ENCODE data around the gene PAGR1. TPM values are rescaled to one million over a fixed set of nuclear protein-coding genes. Genes with fewer than 3 reads are reported as not detected.

PAGR1 gene
- total and polyA plus RNA-seq, 2 of the 13 experiments (the other 11 are each of a cell fraction or from before 2014, with no cell fraction given): 9.8 to 66.4 TPM

GRCh38 chr16:29806641-29807425, 9.1 kb upstream of the PAGR1 start (continued):
- TF ChIP-seq MLXIP (CRISPR knock-in tag; IDR thresholded peaks at IDR 0.05; ENCODE audit: borderline replicate concordance) (no peak), MXD3 (CRISPR knock-in tag; IDR thresholded peaks at IDR 0.05) (no peak), JUND (CRISPR knock-in tag; IDR thresholded peaks at IDR 0.05) (0 out of 2 replicates have a peak, but pooled peaks have one; percentile 21), DMAP1 (CRISPR knock-in tag; IDR thresholded peaks at IDR 0.05) (no peak), ZNF18 (CRISPR knock-in tag; IDR thresholded peaks at IDR 0.05; ENCODE audit: insufficient replicate concordance) (no peak), MXD4 (CRISPR knock-in tag; IDR thresholded peaks at IDR 0.05) (no peak), ZSCAN31 (CRISPR knock-in tag; IDR thresholded peaks at IDR 0.05; ENCODE audit: low read depth) (no peak; the same call in 1 of the 2 replicates), MYNN (CRISPR knock-in tag; IDR thresholded peaks at IDR 0.05; ENCODE audit: low read depth) (no peak), GPN1 (CRISPR knock-in tag; IDR thresholded peaks at IDR 0.05; ENCODE audit: borderline replicate concordance) (no peak), ZNF546 (CRISPR knock-in tag; conservative IDR thresholded peaks at IDR 0.05) (no peak), ONECUT2 (CRISPR knock-in tag; IDR thresholded peaks at IDR 0.05) (peak; percentile 24; the same call in 1 of the 2 replicates), PTBP1 (IDR thresholded peaks at IDR 0.05; ENCODE audit: low read depth, low read length, poor library complexity, severe bottlenecking) (no peak), ATF5 (CRISPR knock-in tag; IDR thresholded peaks at IDR 0.05; ENCODE audit: low read depth) (no peak), ZNF567 (CRISPR knock-in tag; IDR thresholded peaks at IDR 0.05; ENCODE audit: borderline replicate concordance) (no peak), ZNF33B (CRISPR knock-in tag; IDR thresholded peaks at IDR 0.05) (no peak), ZNF414 (CRISPR knock-in tag; IDR thresholded peaks at IDR 0.05) (no peak), HBP1 (CRISPR knock-in tag; IDR thresholded peaks at IDR 0.05; ENCODE audit: low read depth) (no peak), CENPBD1 (CRISPR knock-in tag; IDR thresholded peaks at IDR 0.05; ENCODE audit: borderline replicate concordance, low read depth) (no peak), ZNF362 (CRISPR knock-in tag; IDR thresholded peaks at IDR 0.05; ENCODE audit: borderline replicate concordance) (no peak)

Measured in HepG2 (cell line).